Choroid plexus epithelial cell (primary cell): ENCODE results near the gene GTSF1L.

Source experiments
- DNase-seq: peaks from one replicate; pipeline ENCODE4 v3.0.0-alpha.2; 2010; ENCODE audit warnings: low read depth
- H3K4me3 ChIP-seq: 2 replicates; pipeline ENCODE4 v1.5.1; 2011; ENCODE audit warnings: low read depth, mild to moderate bottlenecking, control low read depth, low read length, moderate library complexity
- CTCF ChIP-seq: conservative IDR thresholded peaks from 2 replicates; pipeline ENCODE4 v1.5.1; 2011; ENCODE audit warnings: low read depth, mild to moderate bottlenecking, control low read depth, inconsistent platforms, low read length, moderate library complexity

GTSF1L gene

GRCh38 chr20:43691928-43692524 is 34.8 kb downstream of the GTSF1L start:
- TF ChIP-seq CTCF: peak; percentile 83
- H3K4me3 ChIP-seq: no peak overlapping the region
- DNase-seq: peak; percentile 57

GRCh38 chr20:43690943-43691598 is 35.7 kb downstream of the GTSF1L start:
- no peak overlapping the region for H3K4me3 ChIP-seq
- no peak for DNase-seq
- no peak for TF ChIP-seq CTCF

GRCh38 chr20:43689165-43689564 is 37.6 kb downstream of the GTSF1L start:
- no peak overlapping the region for H3K4me3 ChIP-seq
- TF ChIP-seq CTCF: no peak
- DNase-seq: no peak

- no peak for DNase-seq
- TF ChIP-seq CTCF: no peak
- no peak overlapping the region for H3K4me3 ChIP-seq
Observed at GRCh38 chr20:43686820-43687219, 40.0 kb downstream of the GTSF1L start.

GRCh38 chr20:43682446-43682845 is 44.4 kb downstream of the GTSF1L start:
- no peak for DNase-seq
- H3K4me3 ChIP-seq: no peak overlapping the region
- TF ChIP-seq CTCF: no peak

GRCh38 chr20:43681991-43682410 is 44.8 kb downstream of the GTSF1L start:
- TF ChIP-seq CTCF: no peak
- DNase-seq: no peak
- H3K4me3 ChIP-seq: no peak overlapping the region

- H3K4me3 ChIP-seq: no peak overlapping the region
- no peak for TF ChIP-seq CTCF
- no peak for DNase-seq
Observed at GRCh38 chr20:43681468-43681942, 45.3 kb downstream of the GTSF1L start.
